GM18858 (cell line): ENCODE results near the gene MGAT5B.

Experiments
- ATAC-seq: cut with Tn5 transposase; IDR thresholded peaks from one replicate; pipeline ENCODE4 v1.9.1; 2021; ENCODE audit not compliant: unreplicated experiment

MGAT5B gene

GRCh38 chr17:76998839-76999238, 130.6 kb downstream of the MGAT5B start:
- ATAC-seq = no peak
